Measurements from ENCODE around the gene SSH2. TPM values are rescaled to one million over a fixed set of nuclear protein-coding genes. Genes with fewer than 3 reads are reported as not detected.

Gene SSH2
- total and polyA plus RNA-seq, 9 of the 15 experiments (the other 6 are each of a cell fraction or from before 2014, with no cell fraction given), result 3.9 to 16.1 (median 10.2) TPM

DNA sequence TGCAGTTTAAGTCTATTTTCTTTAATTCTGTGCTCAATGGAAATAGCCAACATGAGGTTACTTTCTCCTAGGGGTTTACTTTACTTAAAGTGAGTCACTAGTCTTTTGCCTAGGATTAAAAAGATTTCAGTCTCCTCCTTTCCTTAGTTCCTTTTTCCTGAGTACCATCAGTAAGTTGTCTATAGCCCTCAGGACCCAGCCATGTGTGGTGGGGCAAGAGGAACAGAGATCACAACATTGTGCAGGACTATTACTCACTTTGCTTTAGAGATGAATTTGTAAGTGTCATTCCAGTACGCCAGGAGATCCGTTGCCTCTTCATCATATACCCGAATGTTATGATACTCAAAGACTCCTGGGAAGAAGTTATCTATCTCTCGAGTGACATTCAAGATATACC, 279.6 kb downstream of the SSH2 start:
- BruUV-seq (replicated peaks), result no TSS peak
- Histone ChIP-seq H3K79me2 (ENCODE audit: control insufficient read depth, insufficient read depth, low read length) (no peaks in the 10 kb centered on the region), H3K27me3 (ENCODE audit: control insufficient read depth in 2 of 2, insufficient read depth in 2 of 2, low read length in 2 of 2) (no peaks in the 10 kb centered on the region), H3K4me3 (no peak overlapping the region), H3K9ac (ENCODE audit: insufficient read depth in 1 of 2, low read depth in 2 of 2, low read length in 2 of 2) (no peak overlapping the region), H3K27ac (ENCODE audit: extremely low read depth, low read depth, low read length) (no peak overlapping the region), H2AFZ (ENCODE audit: low read depth, low read length) (no peak overlapping the region), H3K9me1 (ENCODE audit: control insufficient read depth, insufficient read depth, low read length) (no peaks in the 10 kb centered on the region), H4K20me1 (replicated peaks; ENCODE audit: control insufficient read depth, insufficient read depth, low read length) (no peaks in the 10 kb centered on the region), H3K9me3 (replicated peaks; ENCODE audit: control insufficient read depth, insufficient read depth, low read depth, low read length) (no peaks in the 10 kb centered on the region), H3K36me3 (ENCODE audit: control insufficient read depth, insufficient read depth, low read length) (no peaks in the 10 kb centered on the region), H3K4me2 (ENCODE audit: insufficient read depth, low read length) (no peak overlapping the region; the same call in 1 of the 2 replicates), H3K4me1 (replicated peaks in 1 of 2; ENCODE audit: control insufficient read depth in 2 of 2, insufficient read depth in 2 of 2, low read length in 2 of 2) (peaks cover 5 to 33% of the 10 kb centered on the region in 2 experiments; a peak in 4 of 5 replicates)
- ChIA-PET CTCF (ENCODE audit: low intra/inter-chr PET ratio) (no interaction called here), POLR2A (interaction anchor here (1.5 kb wide), 1 partner anchor 11 kb away, joined by 4 read pairs; no protein-coding TSS in a partner anchor)
- FAIRE-seq (no peak), ATAC-seq (peak; percentile 31; the same call in 1 of the 3 replicates), DNase-seq (ENCODE audit: extremely low read depth in 1 of 4, low spot score in 3 of 4) (peak in 1 of 4 experiments; percentile 21)
- in situ Hi-C loops (cut with MboI), result no loop called here
- 14% methylated on average over 4 of the region's 4 CpGs for WGBS (ENCODE audit: insufficient coverage, low coverage, missing lambda C conversion rate)
- TF ChIP-seq ZNF766 (CRISPR knock-in tag; conservative IDR thresholded peaks at IDR 0.05) (no peak), ZNF316 (IDR thresholded peaks at IDR 0.05) (no peak), FOSL1 (tag; conservative IDR thresholded peaks at IDR 0.05) (no peak)
- TF ChIP-seq, protein P1, sequence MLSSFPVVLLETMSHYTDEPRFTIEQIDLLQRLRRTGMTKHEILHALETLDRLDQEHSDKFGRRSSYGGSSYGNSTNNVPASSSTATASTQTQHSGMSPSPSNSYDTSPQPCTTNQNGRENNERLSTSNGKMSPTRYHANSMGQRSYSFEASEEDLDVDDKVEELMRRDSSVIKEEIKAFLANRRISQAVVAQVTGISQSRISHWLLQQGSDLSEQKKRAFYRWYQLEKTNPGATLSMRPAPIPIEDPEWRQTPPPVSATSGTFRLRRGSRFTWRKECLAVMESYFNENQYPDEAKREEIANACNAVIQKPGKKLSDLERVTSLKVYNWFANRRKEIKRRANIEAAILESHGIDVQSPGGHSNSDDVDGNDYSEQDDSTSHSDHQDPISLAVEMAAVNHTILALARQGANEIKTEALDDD (IDR thresholded peaks at IDR 0.05), result peak; percentile 81
- TF ChIP-seq, protein P2, sequence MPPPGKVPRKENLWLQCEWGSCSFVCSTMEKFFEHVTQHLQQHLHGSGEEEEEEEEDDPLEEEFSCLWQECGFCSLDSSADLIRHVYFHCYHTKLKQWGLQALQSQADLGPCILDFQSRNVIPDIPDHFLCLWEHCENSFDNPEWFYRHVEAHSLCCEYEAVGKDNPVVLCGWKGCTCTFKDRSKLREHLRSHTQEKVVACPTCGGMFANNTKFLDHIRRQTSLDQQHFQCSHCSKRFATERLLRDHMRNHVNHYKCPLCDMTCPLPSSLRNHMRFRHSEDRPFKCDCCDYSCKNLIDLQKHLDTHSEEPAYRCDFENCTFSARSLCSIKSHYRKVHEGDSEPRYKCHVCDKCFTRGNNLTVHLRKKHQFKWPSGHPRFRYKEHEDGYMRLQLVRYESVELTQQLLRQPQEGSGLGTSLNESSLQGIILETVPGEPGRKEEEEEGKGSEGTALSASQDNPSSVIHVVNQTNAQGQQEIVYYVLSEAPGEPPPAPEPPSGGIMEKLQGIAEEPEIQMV (tag; conservative IDR thresholded peaks at IDR 0.05; ENCODE audit: low read depth), result no peak
- intact Hi-C loops (cut with micrococcal nuclease), result no loop called here
